Vagina (tissue), 2 donors: ENCODE results near the gene PDE7B.

Experiments
- CTCF ChIP-seq, 3 experiments: fragments of 450-650 bp in 2 of 3; fragments of 200-600 bp in 1 of 3; sonication (generic) in 1 of 3; IDR thresholded peaks; one replicate each; pipeline ENCODE4 v1.5.1; 2017 to 2019; ENCODE audit warnings: antibody characterized with exemption in 3 of 3, mild to moderate bottlenecking in 2 of 3, moderate library complexity in 2 of 3
- POLR2A ChIP-seq, 2 donors: fragments of 450-650 bp; IDR thresholded peaks; one replicate each; pipeline ENCODE4 v1.6.1; 2017; ENCODE audit warnings: antibody characterized with exemption in 2 of 2, mild to moderate bottlenecking in 2 of 2, moderate library complexity in 2 of 2

- TF ChIP-seq CTCF (IDR thresholded peaks at IDR 0.05): no peak
- no peak for TF ChIP-seq POLR2A (IDR thresholded peaks at IDR 0.05)
These were observed 225.0 kb downstream of the PDE7B start for GRCh38 chr6:136076496-136076895.
